Activated naive CD4-positive, alpha-beta T cell treated with anti-CD3 and anti-CD28 coated beads, Interleukin-2, amount 10 ng/mL, durations not matched to agents 7 days and 5 days (primary cell): ENCODE data around the gene SELENOS.
A peak's percentile ranks its signal among the peaks of the same experiment; 100 is the strongest.

Experiments used
- CTCF ChIA-PET: fragments of 350-600 bp; sonication (Branson Sonifier 250); formaldehyde crosslinking; loops from one replicate; lab custom pipeline; 2021; ENCODE audit warnings: antibody characterized with exemption; lab: Charles Lee
- DNase-seq: peaks from one replicate; pipeline ENCODE4 v3.0.0-alpha.2; 2020
- H3K27ac Mint-ChIP-seq: one replicate; pipeline ENCODE4 v1.8.0; 2021; ENCODE audit warnings: mild to moderate bottlenecking, moderate library complexity, mixed read lengths
- H3K27me3 Mint-ChIP-seq: one replicate; pipeline ENCODE4 v1.8.0; 2021; ENCODE audit warnings: mild to moderate bottlenecking, mixed read lengths
- H3K36me3 Mint-ChIP-seq: one replicate; pipeline ENCODE4 v1.8.0; 2021; ENCODE audit warnings: mixed read lengths
- H3K4me1 Mint-ChIP-seq: one replicate; pipeline ENCODE4 v1.8.0; 2021; ENCODE audit warnings: mixed read lengths
- H3K4me3 Mint-ChIP-seq: one replicate; pipeline ENCODE4 v1.8.0; 2021; ENCODE audit warnings: mild to moderate bottlenecking, moderate library complexity, mixed read lengths
- H3K9me3 Mint-ChIP-seq: one replicate; pipeline ENCODE4 v1.8.0; 2021; ENCODE audit warnings: mixed read lengths

Gene SELENOS

GRCh38 chr15:101317336-101317872 is 40.1 kb upstream of the SELENOS start:
- Mint-ChIP-seq H3K36me3 (no peaks in the 10 kb centered on the region), H3K27ac (no peak overlapping the region), H3K9me3 (no peaks in the 10 kb centered on the region), H3K4me3 (no peak overlapping the region), H3K27me3 (peaks cover 9% of the 10 kb centered on the region), H3K4me1 (peaks cover 18% of the 10 kb centered on the region)
- no peak for DNase-seq
- CTCF ChIA-PET = interaction anchor here (0.9 to 5.2 kb wide), 3 partner anchors 10 to 185 kb away, joined by 3 to 46 read pairs (median 3); no protein-coding TSS in a partner anchor

GRCh38 chr15:101316529-101316928 is 39.2 kb upstream of the SELENOS start:
- Mint-ChIP-seq H3K9me3 (no peaks in the 10 kb centered on the region), H3K4me3 (no peak overlapping the region), H3K36me3 (no peaks in the 10 kb centered on the region), H3K27me3 (peaks cover 9% of the 10 kb centered on the region), H3K27ac (no peak overlapping the region), H3K4me1 (peaks cover 18% of the 10 kb centered on the region)
- no peak for DNase-seq
- CTCF ChIA-PET = interaction anchor here (0.9 to 1.3 kb wide), 3 partner anchors 10 to 185 kb away, joined by 3 to 4 read pairs (median 3); no protein-coding TSS in a partner anchor

GRCh38 chr15:101315736-101316135 is 38.5 kb upstream of the SELENOS start:
- no peaks in the 10 kb centered on the region for H3K9me3 Mint-ChIP-seq
- no peak overlapping the region for H3K27ac Mint-ChIP-seq
- H3K36me3 Mint-ChIP-seq = no peaks in the 10 kb centered on the region
- CTCF ChIA-PET = interaction anchor here (1.3 kb wide), 2 partner anchors 11 to 186 kb away, joined by 4 to 6 read pairs; no protein-coding TSS in a partner anchor
- no peak overlapping the region for H3K4me3 Mint-ChIP-seq
- no peak for DNase-seq
- peaks cover 12% of the 10 kb centered on the region for H3K4me1 Mint-ChIP-seq
- H3K27me3 Mint-ChIP-seq = peaks cover 9% of the 10 kb centered on the region

DNA sequence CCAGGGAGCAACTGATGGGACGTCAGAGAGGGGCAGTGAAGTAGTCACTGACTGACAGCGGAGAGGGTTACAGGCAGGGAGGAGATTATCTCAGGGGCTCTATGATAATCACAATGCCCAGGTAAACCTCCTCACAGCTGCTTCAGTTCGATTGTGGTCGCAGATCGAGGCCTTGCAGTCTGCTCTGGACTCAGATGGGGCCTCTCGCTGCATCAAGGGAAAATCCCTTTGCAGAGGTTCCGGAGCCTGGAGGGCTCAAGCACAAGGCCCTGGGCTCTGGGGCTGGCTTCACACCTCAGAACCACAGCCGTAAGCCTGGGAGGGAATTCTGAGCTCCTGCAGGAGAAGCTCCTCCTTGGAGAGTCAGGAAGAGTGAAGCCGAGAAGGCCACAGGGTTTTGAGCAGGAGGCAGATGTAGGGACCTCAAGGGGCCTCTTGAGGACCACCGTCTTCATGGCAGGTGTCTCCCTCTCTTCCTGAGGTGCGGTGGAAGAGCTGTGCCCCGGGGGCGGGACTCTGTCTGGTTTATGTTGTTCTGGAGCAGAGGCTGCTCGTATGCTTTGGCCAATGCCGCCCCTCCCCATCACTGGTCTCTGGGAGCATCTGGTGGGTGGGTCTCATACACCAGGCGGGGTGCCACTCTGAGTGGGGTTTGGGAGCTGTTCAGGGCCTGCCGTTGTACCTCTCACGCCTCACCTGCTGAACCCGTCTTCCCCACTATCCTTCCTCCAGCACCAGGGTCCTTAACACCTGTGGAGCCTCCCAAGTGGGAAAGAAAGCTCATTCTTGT is 37.2 kb upstream of the SELENOS start:
- Mint-ChIP-seq H3K9me3 (no peaks in the 10 kb centered on the region), H3K27ac (no peak overlapping the region), H3K4me3 (no peak overlapping the region), H3K36me3 (no peaks in the 10 kb centered on the region), H3K4me1 (peaks cover 2% of the 10 kb centered on the region), H3K27me3 (peaks cover 9% of the 10 kb centered on the region)
- CTCF ChIA-PET = interaction anchor here (0.7 to 1.3 kb wide), 3 partner anchors 10 to 26 kb away, joined by 3 to 6 read pairs (median 3); no protein-coding TSS in a partner anchor
- DNase-seq = no peak

DNA sequence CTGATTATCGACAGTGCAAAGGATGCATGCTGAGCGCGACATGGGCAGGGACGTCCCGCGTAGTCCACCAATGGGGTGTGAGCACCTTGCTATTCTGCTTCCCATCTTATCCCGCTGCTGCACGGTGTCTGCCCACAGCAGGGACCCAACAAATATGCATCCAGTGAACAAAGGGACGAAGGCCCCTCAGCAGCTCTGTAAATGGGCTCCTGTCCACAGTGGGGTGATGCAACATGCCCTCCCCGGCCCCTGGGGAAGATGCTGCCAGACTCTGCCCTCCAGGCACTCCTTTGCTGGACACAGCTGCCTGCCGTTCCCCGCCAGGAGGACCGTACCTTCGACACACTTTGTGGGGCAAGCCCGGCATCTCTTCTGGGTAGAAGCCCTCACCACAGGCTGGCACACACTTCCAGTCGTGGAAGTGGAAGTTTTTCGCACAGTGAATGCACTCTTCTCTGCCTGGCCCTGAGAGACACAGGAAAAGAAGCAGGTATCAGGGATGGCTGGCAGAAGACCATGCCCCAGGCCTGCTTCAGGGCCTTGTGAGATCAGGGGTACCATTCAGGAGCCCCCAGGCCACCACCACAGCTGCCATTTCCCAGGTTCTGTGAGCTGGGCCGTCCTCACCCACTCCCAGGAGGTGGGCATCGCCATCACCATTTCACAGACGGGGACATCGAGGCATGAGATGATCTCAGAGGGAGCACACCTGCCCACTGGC is 35.9 kb upstream of the SELENOS start:
- DNase-seq = peak; percentile 13
- Mint-ChIP-seq H3K4me1 (no peaks in the 10 kb centered on the region), H3K27ac (no peak overlapping the region), H3K36me3 (no peaks in the 10 kb centered on the region), H3K27me3 (peaks cover 12% of the 10 kb centered on the region), H3K4me3 (no peak overlapping the region), H3K9me3 (no peaks in the 10 kb centered on the region)
- CTCF ChIA-PET = no interaction called here

- Mint-ChIP-seq H3K27me3 (peaks cover 5% of the 10 kb centered on the region), H3K4me1 (no peaks in the 10 kb centered on the region), H3K27ac (no peak overlapping the region), H3K36me3 (no peaks in the 10 kb centered on the region), H3K4me3 (no peak overlapping the region), H3K9me3 (no peaks in the 10 kb centered on the region)
- CTCF ChIA-PET = interaction anchor here (1.2 kb wide), 1 partner anchor 10 kb away, joined by 3 read pairs; no protein-coding TSS in a partner anchor
- DNase-seq = no peak
Observed at GRCh38 chr15:101310508-101310907, 33.2 kb upstream of the SELENOS start.

- H3K4me3 Mint-ChIP-seq = no peak overlapping the region
- no peak overlapping the region for H3K27ac Mint-ChIP-seq
- no peaks in the 10 kb centered on the region for H3K4me1 Mint-ChIP-seq
- CTCF ChIA-PET = interaction anchor here (1.2 kb wide), 1 partner anchor 10 kb away, joined by 3 read pairs; no protein-coding TSS in a partner anchor
- DNase-seq = no peak
- peaks cover 5% of the 10 kb centered on the region for H3K27me3 Mint-ChIP-seq
- no peaks in the 10 kb centered on the region for H3K36me3 Mint-ChIP-seq
- H3K9me3 Mint-ChIP-seq = no peaks in the 10 kb centered on the region
Observed at GRCh38 chr15:101310161-101310480, 32.8 kb upstream of the SELENOS start.

DNA sequence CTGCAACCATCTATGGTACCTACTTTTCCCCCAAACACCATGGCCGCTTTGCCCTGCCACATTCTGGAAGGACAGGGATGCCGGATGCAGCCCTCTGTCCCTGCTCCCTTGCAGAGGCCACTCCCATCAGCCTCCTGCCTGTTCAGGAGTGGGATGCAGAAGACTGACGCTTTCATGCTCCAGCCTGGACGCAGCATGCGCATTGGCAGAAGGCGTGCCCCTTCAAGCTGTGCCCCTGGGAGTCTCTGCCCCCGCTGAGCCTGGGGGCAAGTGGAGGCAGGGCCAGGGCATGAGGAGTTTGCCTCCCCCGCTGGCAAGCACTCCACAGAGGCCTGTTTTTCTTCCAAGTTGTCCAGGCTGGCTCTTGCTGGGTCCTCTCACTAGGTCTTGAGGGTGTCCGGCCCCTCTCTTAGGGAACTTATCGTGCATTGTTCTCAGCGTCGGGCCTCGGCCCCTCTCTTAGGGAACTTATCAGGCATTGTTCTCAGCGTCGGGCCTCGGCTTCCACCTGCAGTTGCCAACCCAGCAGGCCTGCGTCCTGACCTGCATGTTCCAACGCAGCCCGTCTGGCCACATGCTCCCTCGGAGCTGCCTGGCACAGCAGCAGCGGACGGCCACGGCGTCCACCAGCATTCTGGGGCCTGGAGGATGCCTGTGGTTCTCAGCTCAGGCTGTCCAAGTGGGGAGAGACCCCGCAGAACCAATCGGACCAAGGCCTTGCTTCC is 32.3 kb upstream of the SELENOS start:
- CTCF ChIA-PET = interaction anchor here (1.2 kb wide), 1 partner anchor 11 kb away, joined by 3 read pairs; no protein-coding TSS in a partner anchor

GRCh38 chr15:101308604-101309435 is 31.5 kb upstream of the SELENOS start:
- no peaks in the 10 kb centered on the region for H3K9me3 Mint-ChIP-seq
- H3K36me3 Mint-ChIP-seq = no peaks in the 10 kb centered on the region
- peaks cover 5% of the 10 kb centered on the region for H3K27me3 Mint-ChIP-seq
- CTCF ChIA-PET = interaction anchor here (0.7 to 1.2 kb wide), 2 partner anchors 9 to 12 kb away, joined by 3 read pairs; no protein-coding TSS in a partner anchor
- no peak overlapping the region for H3K4me3 Mint-ChIP-seq
- H3K27ac Mint-ChIP-seq = no peak overlapping the region
- no peak for DNase-seq
- no peaks in the 10 kb centered on the region for H3K4me1 Mint-ChIP-seq

More for the DNA sequence above, 32.3 kb upstream of the SELENOS start:
- H3K4me3 Mint-ChIP-seq = no peak overlapping the region
- no peaks in the 10 kb centered on the region for H3K4me1 Mint-ChIP-seq
- no peak for DNase-seq
- H3K36me3 Mint-ChIP-seq = no peaks in the 10 kb centered on the region
- H3K27me3 Mint-ChIP-seq = peaks cover 5% of the 10 kb centered on the region
- no peaks in the 10 kb centered on the region for H3K9me3 Mint-ChIP-seq
- no peak overlapping the region for H3K27ac Mint-ChIP-seq

DNA sequence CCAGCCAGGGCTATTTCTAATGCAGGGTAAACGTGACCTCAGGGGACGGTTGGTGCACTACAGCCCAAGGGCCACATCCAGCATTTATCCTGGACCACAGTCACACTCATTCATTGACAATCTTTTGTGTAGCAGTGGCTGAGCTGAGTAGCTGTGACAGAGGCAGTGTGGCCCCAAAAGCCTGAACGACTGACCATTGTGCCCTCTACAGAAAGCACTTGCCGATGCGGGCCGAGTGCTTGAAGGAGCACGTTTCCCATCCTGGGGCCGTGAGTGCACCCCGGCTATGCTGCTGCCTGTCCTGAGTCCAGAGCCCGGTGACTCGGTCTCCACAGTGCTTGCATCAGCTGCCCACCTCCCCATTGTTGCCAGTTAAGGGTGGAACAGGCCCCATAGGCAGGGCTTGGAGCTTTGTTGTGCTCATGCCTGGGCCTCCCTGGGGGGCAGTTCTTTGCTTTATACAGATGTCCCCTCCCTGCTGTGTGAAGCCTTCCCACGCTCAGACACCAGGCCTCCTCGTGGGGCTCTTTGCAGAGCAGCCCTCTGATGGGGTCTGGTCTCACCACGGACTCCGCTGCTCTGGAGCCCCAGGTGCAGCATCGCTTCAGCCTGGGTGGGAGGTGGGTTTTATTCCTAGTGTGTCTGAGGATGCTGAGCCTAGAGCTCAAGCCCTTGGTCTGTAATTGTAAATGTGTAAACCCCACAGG is 30.8 kb upstream of the SELENOS start:
- no peak for DNase-seq
- Mint-ChIP-seq H3K27ac (no peak overlapping the region), H3K9me3 (no peaks in the 10 kb centered on the region), H3K4me1 (no peaks in the 10 kb centered on the region), H3K4me3 (no peak overlapping the region), H3K36me3 (no peaks in the 10 kb centered on the region), H3K27me3 (peaks cover 6% of the 10 kb centered on the region)
- CTCF ChIA-PET = interaction anchor here (0.7 kb wide), 1 partner anchor 9 kb away, joined by 3 read pairs; no protein-coding TSS in a partner anchor

GRCh38 chr15:101307048-101307896 is 30.0 kb upstream of the SELENOS start:
- no peaks in the 10 kb centered on the region for H3K4me1 Mint-ChIP-seq
- no peak overlapping the region for H3K4me3 Mint-ChIP-seq
- no peaks in the 10 kb centered on the region for H3K36me3 Mint-ChIP-seq
- H3K9me3 Mint-ChIP-seq = no peaks in the 10 kb centered on the region
- H3K27ac Mint-ChIP-seq = no peak overlapping the region
- DNase-seq = no peak
- H3K27me3 Mint-ChIP-seq = peaks cover 9% of the 10 kb centered on the region
- CTCF ChIA-PET = interaction anchor here (0.9 to 4.4 kb wide), 2 partner anchors 10 to 13 kb away, joined by 3 to 16 read pairs; no protein-coding TSS in a partner anchor
